ENCODE measurements around the gene BMAL1.
A peak's percentile ranks its signal among the peaks of the same experiment; 100 is the strongest.

BMAL1 gene

GRCh38 chr11:13343931-13344717 lies 66.5 kb downstream of the BMAL1 start:
- peak; percentile 77 for DNase-seq (ENCODE audit: low spot score)

- DNase-seq (ENCODE audit: low spot score): no peak
Measured at GRCh38 chr11:13344818-13345217, 67.2 kb downstream of the BMAL1 start.

- DNase-seq (ENCODE audit: low spot score): no peak
Measured at GRCh38 chr11:13346470-13346869, 68.9 kb downstream of the BMAL1 start.

- no peak for DNase-seq (ENCODE audit: low spot score)
Measured at GRCh38 chr11:13347901-13348300, 70.3 kb downstream of the BMAL1 start.

- DNase-seq (ENCODE audit: low spot score): no peak
Measured at GRCh38 chr11:13348305-13348704, 70.7 kb downstream of the BMAL1 start.

GRCh38 chr11:13349046-13349445 lies 71.5 kb downstream of the BMAL1 start:
- no peak for DNase-seq (ENCODE audit: low spot score)

GRCh38 chr11:13349581-13349980 lies 72.0 kb downstream of the BMAL1 start:
- DNase-seq (ENCODE audit: low spot score): no peak

GRCh38 chr11:13352711-13353110 lies 75.1 kb downstream of the BMAL1 start:
- no peak for DNase-seq (ENCODE audit: low spot score)

- no peak for DNase-seq (ENCODE audit: low spot score)
Measured at GRCh38 chr11:13354335-13354734, 76.7 kb downstream of the BMAL1 start.

GRCh38 chr11:13355191-13355590 lies 77.6 kb downstream of the BMAL1 start:
- DNase-seq (ENCODE audit: low spot score): no peak

- no peak for DNase-seq (ENCODE audit: low spot score)
Measured at GRCh38 chr11:13357232-13357631, 79.6 kb downstream of the BMAL1 start.

- DNase-seq (ENCODE audit: low spot score): no peak
Measured at GRCh38 chr11:13358596-13359270, 81.1 kb downstream of the BMAL1 start.

- no peak for DNase-seq (ENCODE audit: low spot score)
Measured at GRCh38 chr11:13362596-13363109, 85.1 kb downstream of the BMAL1 start.

- DNase-seq (ENCODE audit: low spot score): no peak
Measured at GRCh38 chr11:13364388-13364787, 86.8 kb downstream of the BMAL1 start.

- no peak for DNase-seq (ENCODE audit: low spot score)
Measured at GRCh38 chr11:13366266-13367026, 88.9 kb downstream of the BMAL1 start.

- no peak for DNase-seq (ENCODE audit: low spot score)
Measured at GRCh38 chr11:13367115-13367514, 89.5 kb downstream of the BMAL1 start.

- DNase-seq (ENCODE audit: low spot score): no peak
Measured at GRCh38 chr11:13368041-13368446, 90.5 kb downstream of the BMAL1 start.

GRCh38 chr11:13373216-13373615 lies 95.6 kb downstream of the BMAL1 start:
- DNase-seq (ENCODE audit: low spot score): no peak

- DNase-seq (ENCODE audit: low spot score): no peak
Measured at GRCh38 chr11:13375798-13376197, 98.2 kb downstream of the BMAL1 start.

GRCh38 chr11:13376402-13376801 lies 98.8 kb downstream of the BMAL1 start:
- no peak for DNase-seq (ENCODE audit: low spot score)

- no peak for DNase-seq (ENCODE audit: low spot score)
Measured at GRCh38 chr11:13376838-13377237, 99.2 kb downstream of the BMAL1 start.

GRCh38 chr11:13378316-13378715 lies 100.7 kb downstream of the BMAL1 start:
- DNase-seq (ENCODE audit: low spot score): no peak

- DNase-seq (ENCODE audit: low spot score): no peak
Measured at GRCh38 chr11:13380731-13381130, 103.1 kb downstream of the BMAL1 start.
